GM23338 (cell line): Measurements from ENCODE around the gene GMPR. TPM values are rescaled to one million over a fixed set of nuclear protein-coding genes. Genes with fewer than 3 reads are reported as not detected.

Source experiments
- ATAC-seq: fragments of 200-7000 bp; cut with Tn5 transposase; 3 replicates; pipeline ENCODE4 v1.9.1; 2020
- DNase-seq: peaks from one replicate; pipeline ENCODE4 v3.0.0-alpha.2; 2015; ENCODE audit warnings: low spot score
- H2AFZ ChIP-seq: fragments of 200-600 bp; sonication (generic); 2 replicates; pipeline ENCODE4 v1.8.0; 2016; ENCODE audit warnings: antibody characterized with exemption, mild to moderate bottlenecking, moderate library complexity
- H3F3A ChIP-seq: fragments of 200-600 bp; sonication (generic); replicated peaks from 2 replicates; pipeline ENCODE4 v1.8.0; 2017; ENCODE audit warnings: antibody characterized with exemption, mixed run types, low read depth
- H3K27ac ChIP-seq: fragments of 200-600 bp; sonication (generic); 2 replicates; pipeline ENCODE4 v1.6.1; 2016; ENCODE audit warnings: low read depth
- H3K27me3 ChIP-seq: fragments of 200-600 bp; sonication (generic); 2 replicates; pipeline ENCODE4 v1.8.0; 2016; ENCODE audit warnings: mild to moderate bottlenecking, mixed run types, moderate library complexity; ENCODE audit not compliant: insufficient read depth
- H3K36me3 ChIP-seq: fragments of 200-600 bp; sonication (generic); 2 replicates; pipeline ENCODE4 v1.8.0; 2016; ENCODE audit warnings: mild to moderate bottlenecking; ENCODE audit not compliant: insufficient read depth
- H3K4me1 ChIP-seq: fragments of 200-600 bp; sonication (generic); 2 replicates; pipeline ENCODE4 v1.8.0; 2016; ENCODE audit warnings: mild to moderate bottlenecking, moderate library complexity; ENCODE audit not compliant: insufficient read depth
- H3K4me2 ChIP-seq: fragments of 200-600 bp; sonication (generic); 2 replicates; pipeline ENCODE4 v1.7.1; 2017; ENCODE audit warnings: mixed run types
- H3K4me3 ChIP-seq: fragments of 200-600 bp; sonication (generic); 2 replicates; pipeline ENCODE4 v1.6.1; 2016; ENCODE audit warnings: mixed run types
- H3K79me2 ChIP-seq: fragments of 200-600 bp; sonication (generic); replicated peaks from 2 replicates; pipeline ENCODE4 v1.8.0; 2017; ENCODE audit warnings: mild to moderate bottlenecking; ENCODE audit not compliant: insufficient read depth
- H3K9me2 ChIP-seq: fragments of 200-600 bp; sonication (generic); 2 replicates; pipeline ENCODE4 v1.8.0; 2017; ENCODE audit not compliant: insufficient read depth
- H4K20me1 ChIP-seq: fragments of 200-600 bp; sonication (generic); replicated peaks from 2 replicates; pipeline ENCODE4 v1.8.0; 2017; ENCODE audit warnings: mild to moderate bottlenecking; ENCODE audit not compliant: insufficient read depth
- H3K27ac Mint-ChIP-seq: 2 replicates; pipeline ENCODE4 v1.8.0; 2020; ENCODE audit warnings: inconsistent platforms, mild to moderate bottlenecking, moderate library complexity, mixed read lengths
- H3K27me3 Mint-ChIP-seq: 3 replicates; pipeline ENCODE4 v1.8.0; 2022; ENCODE audit warnings: low read depth, mild to moderate bottlenecking, moderate library complexity, mixed read lengths, inconsistent platforms; ENCODE audit not compliant: insufficient read depth, poor library complexity
- H3K36me3 Mint-ChIP-seq: 3 replicates; pipeline ENCODE4 v1.8.0; 2021; ENCODE audit warnings: low read depth, mild to moderate bottlenecking, inconsistent platforms, moderate library complexity, mixed read lengths
- H3K4me1 Mint-ChIP-seq: 3 replicates; pipeline ENCODE4 v1.8.0; 2020; ENCODE audit warnings: mild to moderate bottlenecking, inconsistent platforms, mixed read lengths
- H3K4me3 Mint-ChIP-seq: 3 replicates; pipeline ENCODE4 v1.8.0; 2021; ENCODE audit warnings: moderate library complexity, mild to moderate bottlenecking, inconsistent platforms, mixed read lengths
- H3K9me3 Mint-ChIP-seq: 3 replicates; pipeline ENCODE4 v1.8.0; 2020; ENCODE audit warnings: moderate library complexity, mild to moderate bottlenecking, inconsistent platforms, mixed read lengths
- CTCF ChIP-seq, 2 experiments: fragments of 200-600 bp in 1 of 2; sonication (generic) in 1 of 2; conservative IDR thresholded peaks; 2 replicates each; pipeline versions ENCODE4 v1.5.1 to v1.6.1; 2016 to 2017; ENCODE audit warnings: antibody characterized with exemption in 2 of 2, low read depth in 2 of 2, mild to moderate bottlenecking in 2 of 2, moderate library complexity in 1 of 2
- EZH2 ChIP-seq: fragments of 200-600 bp; sonication (generic); IDR thresholded peaks from one replicate; pipeline ENCODE4 v1.8.0; 2017; ENCODE audit warnings: antibody characterized with exemption, mild to moderate bottlenecking, low read depth; ENCODE audit not compliant: unreplicated experiment
- polyA plus RNA-seq: library from polyadenylated mRNA; unstranded; fragments of >200 nt; fragmentation: Nextera tagmentation; extraction: Ambion mirVana; gene quantifications from 2 replicates; pipeline ENCODE4 v1.2.1, GENCODE V29; 2016
- total RNA-seq: library from RNA; depleted of rRNA; stranded (reverse); fragments of >200 nt; shearing (Covaris generic); gene quantifications from 2 replicates; pipeline ENCODE4 v1.2.3, GENCODE V29; 2014
- TF ChIP-seq, protein P1 (sequence below): fragments of 250-450 bp; sonication (Bioruptor Pico); IDR thresholded peaks from 2 replicates; pipeline ENCODE4 v1.5.0; 2020; ENCODE audit warnings: mild to moderate bottlenecking, moderate library complexity

GMPR gene
- total and polyA plus RNA-seq, 2 experiments from 2014 or later, result 0.23 to 0.35 TPM

DNA sequence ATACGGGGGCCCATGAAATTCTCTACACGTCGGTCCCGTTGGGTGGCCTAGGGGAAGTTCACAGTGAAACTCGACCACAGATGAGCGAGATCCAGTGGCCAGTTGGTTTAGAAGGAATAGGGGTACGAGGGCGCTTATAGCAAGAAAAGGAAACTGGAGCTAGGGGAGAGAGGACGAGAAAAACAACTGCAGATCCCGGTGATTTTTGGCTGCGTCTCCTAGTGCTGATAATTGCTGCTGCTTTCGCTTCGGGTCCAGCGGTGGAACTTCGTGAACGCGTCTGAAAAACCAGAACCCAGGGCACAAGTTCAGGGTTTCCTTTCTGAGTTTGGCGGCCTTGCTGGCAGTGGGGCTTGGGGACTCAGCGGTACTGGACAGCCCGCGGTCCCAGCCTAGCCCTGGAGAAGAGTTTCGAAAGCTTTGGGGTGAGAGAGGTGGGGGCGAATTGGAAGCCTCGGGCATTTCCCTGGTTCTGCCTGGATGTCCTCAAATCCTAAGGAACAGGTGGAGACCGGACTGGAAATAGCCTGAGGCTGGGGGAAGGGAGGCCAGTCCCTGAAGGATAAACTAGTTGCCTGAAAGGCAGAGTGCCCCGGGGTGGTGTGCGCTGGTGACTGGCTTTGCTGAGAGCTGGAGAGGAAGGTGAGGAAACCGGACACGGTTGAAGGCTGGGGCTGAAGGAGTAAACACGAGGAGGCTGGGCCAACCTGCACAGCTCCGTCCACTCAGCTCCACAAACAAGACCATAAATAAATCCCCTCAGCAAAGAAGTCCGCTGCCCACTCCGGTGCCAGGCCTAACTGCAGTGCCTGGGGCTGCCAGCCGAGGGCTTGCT is 793 bp downstream of the GMPR start:
- Histone ChIP-seq H3F3A (no peaks in the 10 kb centered on the region), H4K20me1 (no peaks in the 10 kb centered on the region), H2AFZ (peak overlapping the region; percentile 99), H3K4me2 (peak overlapping the region; percentile 95), H3K27ac (no peak overlapping the region), H3K4me3 (peak overlapping the region; percentile 68), H3K36me3 (no peaks in the 10 kb centered on the region), H3K9me2 (no peaks in the 10 kb centered on the region), H3K4me1 (peaks cover 6% of the 10 kb centered on the region; the same call in 1 of the 2 replicates), H3K27me3 (peaks cover 45% of the 10 kb centered on the region), H3K79me2 (no peaks in the 10 kb centered on the region)
- H3K27me3 Mint-ChIP-seq, result peaks cover 28% of the 10 kb centered on the region
- peaks cover 3% of the 10 kb centered on the region for H3K4me1 Mint-ChIP-seq
- no peaks in the 10 kb centered on the region for H3K9me3 Mint-ChIP-seq
- ATAC-seq (peak; percentile 47), DNase-seq (peak; percentile 48)
- no peaks in the 10 kb centered on the region for H3K36me3 Mint-ChIP-seq
- H3K27ac Mint-ChIP-seq, result no peak overlapping the region
- H3K4me3 Mint-ChIP-seq, result peak overlapping the region; percentile 75
- TF ChIP-seq EZH2 (peak; percentile 38), CTCF (conservative IDR thresholded peaks at IDR 0.05; ENCODE audit: low read depth in 2 of 2) (peak; percentile 42 to 48)
- TF ChIP-seq, protein P1, sequence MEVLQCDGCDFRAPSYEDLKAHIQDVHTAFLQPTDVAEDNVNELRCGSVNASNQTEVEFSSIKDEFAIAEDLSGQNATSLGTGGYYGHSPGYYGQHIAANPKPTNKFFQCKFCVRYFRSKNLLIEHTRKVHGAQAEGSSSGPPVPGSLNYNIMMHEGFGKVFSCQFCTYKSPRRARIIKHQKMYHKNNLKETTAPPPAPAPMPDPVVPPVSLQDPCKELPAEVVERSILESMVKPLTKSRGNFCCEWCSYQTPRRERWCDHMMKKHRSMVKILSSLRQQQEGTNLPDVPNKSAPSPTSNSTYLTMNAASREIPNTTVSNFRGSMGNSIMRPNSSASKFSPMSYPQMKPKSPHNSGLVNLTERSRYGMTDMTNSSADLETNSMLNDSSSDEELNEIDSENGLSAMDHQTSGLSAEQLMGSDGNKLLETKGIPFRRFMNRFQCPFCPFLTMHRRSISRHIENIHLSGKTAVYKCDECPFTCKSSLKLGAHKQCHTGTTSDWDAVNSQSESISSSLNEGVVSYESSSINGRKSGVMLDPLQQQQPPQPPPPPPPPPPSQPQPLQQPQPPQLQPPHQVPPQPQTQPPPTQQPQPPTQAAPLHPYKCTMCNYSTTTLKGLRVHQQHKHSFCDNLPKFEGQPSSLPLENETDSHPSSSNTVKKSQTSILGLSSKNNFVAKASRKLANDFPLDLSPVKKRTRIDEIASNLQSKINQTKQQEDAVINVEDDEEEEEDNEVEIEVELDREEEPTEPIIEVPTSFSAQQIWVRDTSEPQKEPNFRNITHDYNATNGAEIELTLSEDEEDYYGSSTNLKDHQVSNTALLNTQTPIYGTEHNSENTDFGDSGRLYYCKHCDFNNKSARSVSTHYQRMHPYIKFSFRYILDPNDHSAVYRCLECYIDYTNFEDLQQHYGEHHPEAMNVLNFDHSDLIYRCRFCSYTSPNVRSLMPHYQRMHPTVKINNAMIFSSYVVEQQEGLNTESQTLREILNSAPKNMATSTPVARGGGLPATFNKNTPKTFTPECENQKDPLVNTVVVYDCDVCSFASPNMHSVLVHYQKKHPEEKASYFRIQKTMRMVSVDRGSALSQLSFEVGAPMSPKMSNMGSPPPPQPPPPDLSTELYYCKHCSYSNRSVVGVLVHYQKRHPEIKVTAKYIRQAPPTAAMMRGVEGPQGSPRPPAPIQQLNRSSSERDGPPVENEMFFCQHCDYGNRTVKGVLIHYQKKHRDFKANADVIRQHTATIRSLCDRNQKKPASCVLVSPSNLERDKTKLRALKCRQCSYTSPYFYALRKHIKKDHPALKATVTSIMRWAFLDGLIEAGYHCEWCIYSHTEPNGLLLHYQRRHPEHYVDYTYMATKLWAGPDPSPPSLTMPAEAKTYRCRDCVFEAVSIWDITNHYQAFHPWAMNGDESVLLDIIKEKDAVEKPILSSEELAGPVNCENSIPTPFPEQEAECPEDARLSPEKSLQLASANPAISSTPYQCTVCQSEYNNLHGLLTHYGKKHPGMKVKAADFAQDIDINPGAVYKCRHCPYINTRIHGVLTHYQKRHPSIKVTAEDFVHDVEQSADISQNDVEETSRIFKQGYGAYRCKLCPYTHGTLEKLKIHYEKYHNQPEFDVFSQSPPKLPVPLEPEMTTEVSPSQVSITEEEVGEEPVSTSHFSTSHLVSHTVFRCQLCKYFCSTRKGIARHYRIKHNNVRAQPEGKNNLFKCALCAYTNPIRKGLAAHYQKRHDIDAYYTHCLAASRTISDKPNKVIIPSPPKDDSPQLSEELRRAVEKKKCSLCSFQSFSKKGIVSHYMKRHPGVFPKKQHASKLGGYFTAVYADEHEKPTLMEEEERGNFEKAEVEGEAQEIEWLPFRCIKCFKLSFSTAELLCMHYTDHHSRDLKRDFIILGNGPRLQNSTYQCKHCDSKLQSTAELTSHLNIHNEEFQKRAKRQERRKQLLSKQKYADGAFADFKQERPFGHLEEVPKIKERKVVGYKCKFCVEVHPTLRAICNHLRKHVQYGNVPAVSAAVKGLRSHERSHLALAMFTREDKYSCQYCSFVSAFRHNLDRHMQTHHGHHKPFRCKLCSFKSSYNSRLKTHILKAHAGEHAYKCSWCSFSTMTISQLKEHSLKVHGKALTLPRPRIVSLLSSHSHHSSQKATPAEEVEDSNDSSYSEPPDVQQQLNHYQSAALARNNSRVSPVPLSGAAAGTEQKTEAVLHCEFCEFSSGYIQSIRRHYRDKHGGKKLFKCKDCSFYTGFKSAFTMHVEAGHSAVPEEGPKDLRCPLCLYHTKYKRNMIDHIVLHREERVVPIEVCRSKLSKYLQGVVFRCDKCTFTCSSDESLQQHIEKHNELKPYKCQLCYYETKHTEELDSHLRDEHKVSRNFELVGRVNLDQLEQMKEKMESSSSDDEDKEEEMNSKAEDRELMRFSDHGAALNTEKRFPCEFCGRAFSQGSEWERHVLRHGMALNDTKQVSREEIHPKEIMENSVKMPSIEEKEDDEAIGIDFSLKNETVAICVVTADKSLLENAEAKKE (CRISPR knock-in tag), result no peak
